B cell (primary cell): Measurements from ENCODE around the gene TUBA4B. TPM values are rescaled to one million over a fixed set of nuclear protein-coding genes. Genes with fewer than 3 reads are reported as not detected.

Source experiments
- ATAC-seq: fragments of 200-7000 bp; cut with Tn5 transposase; one replicate; pipeline ENCODE4 v1.10.0; 2021; ENCODE audit warnings: low read depth, mild to moderate bottlenecking, moderate number of reproducible peaks, moderate library complexity
- CTCF ChIA-PET: fragments of 350-600 bp; sonication (Branson Sonifier 250); formaldehyde crosslinking; loops from one replicate; lab custom pipeline; 2021; ENCODE audit warnings: antibody characterized with exemption, inconsistent platforms; lab: Charles Lee
- POLR2A ChIA-PET: fragments of 350-600 bp; sonication (Branson Sonifier 250); formaldehyde crosslinking; loops from one replicate; lab custom pipeline; 2021; ENCODE audit warnings: antibody characterized with exemption; lab: Charles Lee
- DNase-seq: peaks from one replicate; pipeline ENCODE4 v3.0.0; 2013
- H2AFZ ChIP-seq: 2 replicates; pipeline ENCODE4 v1.6.1; 2012; ENCODE audit warnings: mild to moderate bottlenecking, low read depth, low read length; ENCODE audit not compliant: insufficient read depth, poor library complexity, severe bottlenecking
- H3K27ac ChIP-seq, 2 donors: 1 replicate in 1 of 2; 2 replicates in 1 of 2; pipeline ENCODE4 v1.5.1; 2012 to 2013; ENCODE audit warnings: low read length in 2 of 2, mild to moderate bottlenecking in 2 of 2, moderate library complexity in 1 of 2
- H3K27me3 ChIP-seq, 4 experiments: fragments of 200-600 bp in 1 of 4; sonication (generic) in 1 of 4; replicated peaks in 1 of 4; 1 replicate in 2 of 4; 2 replicates in 2 of 4; pipeline versions ENCODE4 v1.6.1 to v1.7.0; 2013 to 2016; ENCODE audit warnings: low read length in 3 of 4, mild to moderate bottlenecking in 2 of 4, mixed read lengths in 1 of 4, moderate library complexity in 1 of 4; ENCODE audit not compliant: insufficient read depth in 4 of 4, control insufficient read depth in 3 of 4; ENCODE audit errors: control extremely low read depth in 1 of 4
- H3K36me3 ChIP-seq, 2 experiments: replicated peaks in 1 of 2; 1 replicate in 1 of 2; 2 replicates in 1 of 2; pipeline versions ENCODE4 v1.6.1 to v1.7.1; 2013; ENCODE audit warnings: low read length in 1 of 2; ENCODE audit not compliant: insufficient read depth in 2 of 2, control insufficient read depth in 1 of 2; ENCODE audit errors: control extremely low read depth in 1 of 2, extremely low read depth in 1 of 2
- H3K4me1 ChIP-seq, 2 donors: fragments of 200-600 bp in 1 of 2; sonication (generic) in 1 of 2; 1 replicate in 1 of 2; 2 replicates in 1 of 2; pipeline versions ENCODE4 v1.5.1 to v1.6.1; 2013 to 2017; ENCODE audit warnings: low read length in 2 of 2; ENCODE audit not compliant: control insufficient read depth in 2 of 2, insufficient read depth in 2 of 2
- H3K4me2 ChIP-seq: replicated peaks from 2 replicates; pipeline ENCODE3; 2012; ENCODE audit warnings: mild to moderate bottlenecking, low read depth, low read length; ENCODE audit not compliant: poor library complexity, severe bottlenecking
- H3K4me3 ChIP-seq, 5 experiments: fragments of 200-600 bp in 1 of 5; sonication (generic) in 1 of 5; 1 replicate in 3 of 5; 2 replicates in 2 of 5; pipeline versions ENCODE4 v1.5.1 to v1.7.0; 2011 to 2016; ENCODE audit warnings: low read length in 4 of 5, mild to moderate bottlenecking in 4 of 5, low read depth in 2 of 5, control low read depth in 1 of 5, moderate library complexity in 1 of 5; ENCODE audit not compliant: insufficient read depth in 1 of 5; ENCODE audit errors: control extremely low read depth in 1 of 5, extremely low read depth in 1 of 5
- H3K79me2 ChIP-seq: fragments of 200-600 bp; sonication (generic); one replicate; pipeline ENCODE4 v1.6.0; 2016; ENCODE audit warnings: low read length; ENCODE audit not compliant: control insufficient read depth, insufficient read depth
- H3K9ac ChIP-seq: fragments of 200-600 bp; sonication (generic); 2 replicates; pipeline ENCODE4 v1.6.1; 2017; ENCODE audit warnings: mild to moderate bottlenecking, low read length, moderate library complexity
- H3K9me3 ChIP-seq, 3 donors: one replicate each; pipeline versions ENCODE4 v1.6.1 to v1.7.1; 2013; ENCODE audit warnings: low read length in 2 of 3; ENCODE audit not compliant: control insufficient read depth in 2 of 3, insufficient read depth in 1 of 3; ENCODE audit errors: control extremely low read depth in 1 of 3
- H4K20me1 ChIP-seq: 2 replicates; pipeline ENCODE4 v1.6.0; 2012; ENCODE audit warnings: mild to moderate bottlenecking, low read length; ENCODE audit not compliant: insufficient read depth, control insufficient read depth, poor library complexity, severe bottlenecking
- H3K27ac Mint-ChIP-seq: one replicate; pipeline ENCODE4 v1.8.0; 2021; ENCODE audit warnings: mixed read lengths
- H3K27me3 Mint-ChIP-seq: one replicate; pipeline ENCODE4 v1.8.0; 2021; ENCODE audit warnings: mixed read lengths
- H3K4me1 Mint-ChIP-seq: one replicate; pipeline ENCODE4 v1.8.0; 2021; ENCODE audit warnings: mixed read lengths
- H3K4me3 Mint-ChIP-seq: one replicate; pipeline ENCODE4 v1.8.0; 2021; ENCODE audit warnings: mixed read lengths
- H3K9me3 Mint-ChIP-seq: one replicate; pipeline ENCODE4 v1.8.0; 2022; ENCODE audit warnings: mixed read lengths; ENCODE audit not compliant: insufficient read depth
- CTCF ChIP-seq: fragments of 200-600 bp; IDR thresholded peaks from one replicate; pipeline ENCODE4 v1.8.0; 2022; ENCODE audit warnings: antibody characterized with exemption, mild to moderate bottlenecking
- EZH2 ChIP-seq: IDR thresholded peaks from 2 replicates; pipeline ENCODE4 v1.6.1; 2012; ENCODE audit warnings: borderline replicate concordance, low read depth, mild to moderate bottlenecking, moderate library complexity, low read length; ENCODE audit not compliant: insufficient read depth, poor library complexity, severe bottlenecking
- WGBS: methylation state at CpG from one replicate; pipeline ENCODE4 v1.1.5; 2013; ENCODE audit warnings: missing lambda C conversion rate; ENCODE audit not compliant: insufficient coverage; 5-methylcytosine and 5-hydroxymethylcytosine counted together
- intact Hi-C: fragments of 100-400 bp; cut with micrococcal nuclease; formaldehyde crosslinking; loops from one replicate; pipeline ENCODE4 v1.10.0; 2022
- polyA plus RNA-seq: library from polyadenylated mRNA; depleted of rRNA; stranded (reverse); fragments of >200 nt; gene quantifications from 2 replicates; pipeline ENCODE4 v1.2.3, GENCODE V29; 2012
- total RNA-seq, 2 donors: library from RNA; stranded (reverse); fragments of 120-200 nt in 1 of 2; gene quantifications; 1 replicate in 1 of 2; 2 replicates in 1 of 2; pipeline versions ENCODE4 v1.2.3 to v1.2.4, GENCODE V29; 2013 to 2022

The TUBA4B gene
- total and polyA plus RNA-seq, 2 donors (not counting 1 experiment from before 2014, with no cell fraction given): not detected

DNA sequence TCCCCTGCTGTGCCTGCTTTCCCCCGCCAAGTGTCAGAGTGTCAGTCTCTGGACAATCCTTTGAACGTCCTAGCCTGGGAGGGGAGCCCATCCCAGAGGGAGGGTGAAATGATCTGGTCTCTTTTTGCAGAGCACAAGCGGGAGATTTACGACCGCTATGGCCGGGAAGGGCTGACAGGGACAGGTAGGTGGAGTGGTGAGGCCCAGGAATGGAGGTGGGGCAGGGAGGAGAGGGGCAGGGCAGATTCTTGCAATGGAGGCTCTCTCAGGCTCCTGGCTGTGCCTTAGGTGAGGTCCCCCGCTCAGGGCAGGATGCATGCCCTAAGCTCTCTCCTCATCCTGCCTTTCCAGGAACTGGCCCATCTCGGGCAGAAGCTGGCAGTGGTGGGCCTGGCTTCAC is 28.5 kb downstream of the TUBA4B start:
- peaks cover 2 to 62% of the 10 kb centered on the region in 2 experiments for H3K36me3 ChIP-seq

More for the DNA sequence above, 28.5 kb downstream of the TUBA4B start:
- no peak overlapping the region for H3K9ac ChIP-seq
- CTCF ChIA-PET: interaction anchor here (0.7 to 15.8 kb wide), 6 partner anchors 12 to 111 kb away, joined by 3 to 239 read pairs (median 4); partner anchors contain the start of genes ANKZF1, ATG9A, GLB1L and STK16
- intact Hi-C loops: no loop called here
- H3K4me3 ChIP-seq: no peak overlapping the region
- Mint-ChIP-seq H3K9me3 (no peaks in the 10 kb centered on the region), H3K27ac (no peak overlapping the region), H3K4me3 (peak overlapping the region; percentile 92), H3K27me3 (no peaks in the 10 kb centered on the region), H3K4me1 (peaks cover 40% of the 10 kb centered on the region)
- no peak overlapping the region for H3K27ac ChIP-seq
- DNase-seq (no peak), ATAC-seq (no peak)
- 92% methylated on average over 7 of the region's 8 CpGs for WGBS
- H2AFZ ChIP-seq: no peak overlapping the region
- no peaks in the 10 kb centered on the region for H3K9me3 ChIP-seq
- no peak overlapping the region for H3K4me2 ChIP-seq
- POLR2A ChIA-PET: interaction anchor here (0.6 to 7.2 kb wide), 5 partner anchors 13 to 400 kb away, joined by 3 to 106 read pairs (median 39); partner anchors contain the start of genes CNPPD1, RETREG2, TUBA4A and TUBA4B
- peaks cover 8% of the 10 kb centered on the region for H3K79me2 ChIP-seq
- H4K20me1 ChIP-seq: peaks cover 50% of the 10 kb centered on the region
- TF ChIP-seq CTCF (no peak), EZH2 (no peak)
- H3K4me1 ChIP-seq: peaks cover 32 to 44% of the 10 kb centered on the region in 2 donors
- no peaks in the 10 kb centered on the region for H3K27me3 ChIP-seq
